Activated B cell treated with CpG ODN at 0.5 μM for 24 hours (primary cell): ENCODE results near the gene NLRP1. TPM values are rescaled to one million over a fixed set of nuclear protein-coding genes. Genes with fewer than 3 reads are reported as not detected.

ENCODE experiments used
- ATAC-seq: fragments of 200-7000 bp; cut with Tn5 transposase; one replicate; pipeline ENCODE4 v1.10.0; 2021; ENCODE audit warnings: low read depth, mild to moderate bottlenecking, moderate library complexity
- CTCF ChIA-PET: fragments of 350-600 bp; sonication (Branson Sonifier 250); formaldehyde crosslinking; loops from one replicate; lab custom pipeline; 2021; ENCODE audit warnings: antibody characterized with exemption; lab: Charles Lee
- POLR2A ChIA-PET: fragments of 350-600 bp; sonication (Branson Sonifier 250); formaldehyde crosslinking; loops from one replicate; lab custom pipeline; 2021; ENCODE audit warnings: antibody characterized with exemption; lab: Charles Lee
- DNase-seq: peaks from one replicate; pipeline ENCODE4 v3.0.0; 2022
- H3K27ac Mint-ChIP-seq: one replicate; pipeline ENCODE4 v1.8.0; 2020; ENCODE audit warnings: mixed read lengths
- H3K27me3 Mint-ChIP-seq: one replicate; pipeline ENCODE4 v1.8.0; 2021; ENCODE audit warnings: mixed read lengths
- H3K36me3 Mint-ChIP-seq: one replicate; pipeline ENCODE4 v1.8.0; 2021; ENCODE audit warnings: low read depth, mixed read lengths
- H3K4me1 Mint-ChIP-seq: one replicate; pipeline ENCODE4 v1.8.0; 2021; ENCODE audit warnings: mixed read lengths
- H3K4me3 Mint-ChIP-seq: one replicate; pipeline ENCODE4 v1.8.0; 2020; ENCODE audit warnings: mild to moderate bottlenecking, mixed read lengths
- H3K9me3 Mint-ChIP-seq: one replicate; pipeline ENCODE4 v1.8.0; 2020; ENCODE audit warnings: mixed read lengths
- intact Hi-C: fragments of 100-400 bp; cut with micrococcal nuclease; formaldehyde crosslinking; loops from one replicate; pipeline ENCODE4 v1.15.1; 2024
- total RNA-seq: library from RNA; stranded (reverse); gene quantifications from 2 replicates; pipeline ENCODE4 v1.2.3, GENCODE V29; 2022
- TF ChIP-seq, protein P1 (sequence below): fragments of 200-600 bp; IDR thresholded peaks from one replicate; pipeline ENCODE4 v1.8.0; 2022; ENCODE audit warnings: antibody characterized with exemption, mild to moderate bottlenecking

Gene NLRP1
- total RNA-seq, 1 donor from 2014 or later: 40.4 TPM

DNA sequence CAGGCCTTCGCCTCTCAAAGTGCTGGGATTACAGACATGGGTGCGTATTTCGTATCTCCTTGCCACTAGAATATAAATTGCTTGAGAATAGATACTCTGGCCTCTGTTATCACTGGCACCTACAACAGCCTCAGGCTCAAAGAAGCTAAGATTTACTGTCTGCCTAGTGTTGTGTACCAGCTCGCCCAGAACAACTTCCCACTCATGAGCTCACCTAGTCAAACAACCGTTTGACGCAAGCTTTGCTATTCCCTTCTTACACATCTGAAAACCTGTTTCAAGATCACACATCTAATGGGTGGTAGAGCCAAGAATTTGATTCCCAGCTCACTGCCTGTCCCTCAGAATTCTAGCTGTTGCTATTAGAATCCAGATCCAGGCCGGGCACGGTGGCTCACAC is 73.5 kb downstream of the NLRP1 start:
- Mint-ChIP-seq H3K27me3 (no peaks in the 10 kb centered on the region), H3K4me3 (no peak overlapping the region), H3K9me3 (peaks cover 3% of the 10 kb centered on the region), H3K4me1 (peaks cover 11% of the 10 kb centered on the region), H3K27ac (no peak overlapping the region), H3K36me3 (peaks cover 62% of the 10 kb centered on the region)
- TF ChIP-seq, protein P1, sequence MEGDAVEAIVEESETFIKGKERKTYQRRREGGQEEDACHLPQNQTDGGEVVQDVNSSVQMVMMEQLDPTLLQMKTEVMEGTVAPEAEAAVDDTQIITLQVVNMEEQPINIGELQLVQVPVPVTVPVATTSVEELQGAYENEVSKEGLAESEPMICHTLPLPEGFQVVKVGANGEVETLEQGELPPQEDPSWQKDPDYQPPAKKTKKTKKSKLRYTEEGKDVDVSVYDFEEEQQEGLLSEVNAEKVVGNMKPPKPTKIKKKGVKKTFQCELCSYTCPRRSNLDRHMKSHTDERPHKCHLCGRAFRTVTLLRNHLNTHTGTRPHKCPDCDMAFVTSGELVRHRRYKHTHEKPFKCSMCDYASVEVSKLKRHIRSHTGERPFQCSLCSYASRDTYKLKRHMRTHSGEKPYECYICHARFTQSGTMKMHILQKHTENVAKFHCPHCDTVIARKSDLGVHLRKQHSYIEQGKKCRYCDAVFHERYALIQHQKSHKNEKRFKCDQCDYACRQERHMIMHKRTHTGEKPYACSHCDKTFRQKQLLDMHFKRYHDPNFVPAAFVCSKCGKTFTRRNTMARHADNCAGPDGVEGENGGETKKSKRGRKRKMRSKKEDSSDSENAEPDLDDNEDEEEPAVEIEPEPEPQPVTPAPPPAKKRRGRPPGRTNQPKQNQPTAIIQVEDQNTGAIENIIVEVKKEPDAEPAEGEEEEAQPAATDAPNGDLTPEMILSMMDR: no peak
- POLR2A ChIA-PET: interaction anchor here (0.7 to 0.9 kb wide), 2 partner anchors 15 to 1150 kb away, joined by 3 read pairs; no protein-coding TSS in a partner anchor
- intact Hi-C loops: no loop called here
- CTCF ChIA-PET: no interaction called here
- no peak for ATAC-seq
- DNase-seq: no peak

DNA sequence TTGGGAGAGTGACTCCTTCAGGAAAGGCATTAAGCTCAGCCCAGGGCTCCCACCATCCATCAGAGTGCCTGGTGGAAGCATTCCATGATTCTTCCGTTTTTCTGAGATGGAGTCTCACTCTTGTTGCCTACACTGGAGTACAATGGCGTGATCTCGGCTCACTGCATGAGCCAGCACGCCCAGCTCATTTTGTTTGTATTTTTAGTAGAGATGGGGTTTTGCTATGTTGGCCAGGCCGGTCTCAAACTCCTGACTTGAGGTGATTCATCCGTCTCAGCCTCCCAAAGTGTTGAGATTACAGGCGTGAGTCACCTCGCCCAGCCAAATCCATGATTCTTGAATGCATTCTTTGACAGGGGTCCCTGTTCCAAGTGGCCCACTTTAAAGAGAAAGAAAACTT is 74.8 kb downstream of the NLRP1 start:
- DNase-seq: no peak
- Mint-ChIP-seq H3K27ac (no peak overlapping the region), H3K27me3 (no peaks in the 10 kb centered on the region), H3K4me1 (peaks cover 11% of the 10 kb centered on the region), H3K36me3 (peaks cover 53% of the 10 kb centered on the region), H3K9me3 (peaks cover 3% of the 10 kb centered on the region), H3K4me3 (no peak overlapping the region)
- POLR2A ChIA-PET: no interaction called here
- ATAC-seq: no peak
- CTCF ChIA-PET: no interaction called here
- intact Hi-C loops: no loop called here
- TF ChIP-seq, protein P1: no peak

DNA sequence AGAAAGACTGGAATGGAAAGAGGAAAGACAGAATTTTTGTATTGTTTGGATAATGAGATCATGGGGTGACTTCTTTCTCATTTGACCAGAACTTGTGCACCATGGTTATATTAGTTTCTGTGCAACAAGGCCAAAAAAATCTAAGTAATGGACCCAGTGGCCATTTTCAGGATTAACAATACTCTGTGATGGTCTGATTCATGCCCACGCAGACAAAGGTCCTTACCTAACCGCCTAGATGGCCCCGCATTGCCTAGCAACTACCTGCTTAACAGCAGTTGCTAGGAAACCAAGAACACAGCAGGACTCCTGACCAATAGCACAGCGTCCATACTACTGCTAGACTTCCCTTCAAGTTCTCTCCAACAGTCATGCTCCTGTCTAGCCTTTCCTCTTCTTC is 75.5 kb downstream of the NLRP1 start:
- no peaks in the 10 kb centered on the region for H3K27me3 Mint-ChIP-seq
- POLR2A ChIA-PET: no interaction called here
- H3K4me3 Mint-ChIP-seq: no peak overlapping the region
- H3K9me3 Mint-ChIP-seq: peaks cover 3% of the 10 kb centered on the region
- ATAC-seq (no peak), DNase-seq (no peak)
- TF ChIP-seq, protein P1: no peak
- peaks cover 11% of the 10 kb centered on the region for H3K4me1 Mint-ChIP-seq
- no peak overlapping the region for H3K27ac Mint-ChIP-seq
- CTCF ChIA-PET: no interaction called here
- intact Hi-C loops: no loop called here
- H3K36me3 Mint-ChIP-seq: peaks cover 48% of the 10 kb centered on the region

DNA sequence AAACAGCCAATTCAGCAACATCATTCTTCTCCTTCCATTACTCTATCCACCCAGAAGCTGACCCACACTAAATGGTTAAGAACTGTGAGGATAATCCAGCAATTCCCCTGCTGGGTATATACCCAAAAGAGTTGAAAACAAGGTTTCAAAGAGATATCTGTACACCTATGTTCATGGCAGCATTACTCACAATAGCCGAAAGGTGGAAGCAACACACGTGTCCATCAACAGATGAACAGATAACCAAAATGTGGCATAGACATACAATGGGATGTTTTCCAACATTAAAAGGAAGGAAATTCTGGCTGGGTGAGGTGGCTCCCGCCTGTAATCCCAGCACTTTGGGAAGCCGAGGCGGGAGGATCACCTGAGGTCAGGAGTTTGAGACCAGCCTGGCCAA is 78.0 kb downstream of the NLRP1 start:
- no peak for DNase-seq
- H3K27ac Mint-ChIP-seq: no peak overlapping the region
- intact Hi-C loops: no loop called here
- ChIA-PET CTCF (no interaction called here), POLR2A (no interaction called here)
- no peaks in the 10 kb centered on the region for H3K27me3 Mint-ChIP-seq
- H3K4me1 Mint-ChIP-seq: peaks cover 3% of the 10 kb centered on the region
- H3K36me3 Mint-ChIP-seq: peaks cover 33% of the 10 kb centered on the region
- no peak overlapping the region for H3K4me3 Mint-ChIP-seq
- TF ChIP-seq, protein P1: no peak
- H3K9me3 Mint-ChIP-seq: no peaks in the 10 kb centered on the region
- ATAC-seq: no peak

DNA sequence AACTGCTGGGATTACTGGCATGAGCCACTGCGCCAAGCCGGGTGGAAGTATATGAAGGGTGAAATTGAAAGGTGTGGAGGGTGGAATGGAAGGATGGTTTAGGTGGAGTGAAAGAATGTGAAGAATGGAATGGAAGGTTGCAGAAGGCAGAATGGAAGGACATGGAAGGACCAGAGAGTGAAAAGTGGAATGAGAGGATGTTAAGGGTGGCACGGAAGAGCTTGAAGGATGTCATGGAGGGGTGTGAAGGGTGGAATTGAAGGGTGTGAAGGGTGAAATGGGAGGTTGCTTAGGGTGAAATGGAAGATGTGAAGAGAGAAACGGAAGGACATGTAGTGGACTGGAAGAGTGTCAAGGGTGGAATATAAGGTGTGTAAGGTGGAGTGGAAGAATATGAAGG is 81.8 kb downstream of the NLRP1 start:
- Mint-ChIP-seq H3K4me3 (no peak overlapping the region), H3K4me1 (peaks cover 20% of the 10 kb centered on the region), H3K36me3 (peaks cover 15% of the 10 kb centered on the region), H3K9me3 (no peaks in the 10 kb centered on the region), H3K27ac (no peak overlapping the region), H3K27me3 (peaks cover 2% of the 10 kb centered on the region)
- DNase-seq (no peak), ATAC-seq (no peak)
- ChIA-PET CTCF (no interaction called here), POLR2A (interaction anchor here (1.6 kb wide), 1 partner anchor 16 kb away, joined by 4 read pairs; the partner anchor contains the start of genes DERL2 and MIS12)
- TF ChIP-seq, protein P1: no peak
- intact Hi-C loops: no loop called here
